Measurements from ENCODE around the gene GATAD2B.

- TF ChIP-seq POLR2AphosphoS5 (IDR thresholded peaks at IDR 0.05) (peak; percentile 89 to 95 (median 94)), EP300 (IDR thresholded peaks at IDR 0.05) (peak; percentile 55 to 92 (median 82)), CTCF (IDR thresholded peaks at IDR 0.05) (no peak), POLR2A (IDR thresholded peaks at IDR 0.05) (peak; percentile 43 to 47)
Measured at GRCh38 chr1:153790313-153790965, 132.3 kb downstream of the GATAD2B start.
